Stimulated activated naive CD8-positive, alpha-beta T cell treated with anti-CD3 and anti-CD28 coated beads, Interleukin-15, Interleukin-2, amounts not matched to agents 100 ng/mL and 50 ng/mL, for 24 hours (primary cell): ENCODE measurements around the gene TRPV4.
"Not testable (repeated sequence)": the region's sequence is repeated elsewhere in the genome, so short reads cannot be mapped to it uniquely, and the experiment has no call there.

ENCODE experiments used
- H3K27ac Mint-ChIP-seq: one replicate; pipeline ENCODE4 v1.8.0; 2021; ENCODE audit warnings: mild to moderate bottlenecking, mixed read lengths
- H3K27me3 Mint-ChIP-seq: one replicate; pipeline ENCODE4 v1.8.0; 2021; ENCODE audit warnings: mixed read lengths
- H3K36me3 Mint-ChIP-seq: one replicate; pipeline ENCODE4 v1.8.0; 2021; ENCODE audit warnings: low read depth, mixed read lengths
- H3K4me1 Mint-ChIP-seq: one replicate; pipeline ENCODE4 v1.8.0; 2021; ENCODE audit warnings: low read depth, mixed read lengths
- H3K4me3 Mint-ChIP-seq: one replicate; pipeline ENCODE4 v1.8.0; 2021; ENCODE audit warnings: mild to moderate bottlenecking, mixed read lengths
- H3K9me3 Mint-ChIP-seq: one replicate; pipeline ENCODE4 v1.8.0; 2021; ENCODE audit warnings: mixed read lengths

TRPV4 gene

GRCh38 chr12:109868182-109869051 lies 35.2 kb upstream of the TRPV4 start:
- H3K9me3 Mint-ChIP-seq, result no peaks in the 10 kb centered on the region
- H3K4me1 Mint-ChIP-seq, result peaks cover 23% of the 10 kb centered on the region
- no peaks in the 10 kb centered on the region for H3K27me3 Mint-ChIP-seq
- H3K4me3 Mint-ChIP-seq, result no peak overlapping the region
- H3K36me3 Mint-ChIP-seq, result peaks cover 13% of the 10 kb centered on the region
- no peak overlapping the region for H3K27ac Mint-ChIP-seq

- Mint-ChIP-seq H3K9me3 (no peaks in the 10 kb centered on the region), H3K4me1 (peaks cover 12% of the 10 kb centered on the region), H3K36me3 (peaks cover 6% of the 10 kb centered on the region), H3K4me3 (no peak overlapping the region), H3K27me3 (no peaks in the 10 kb centered on the region), H3K27ac (peak overlapping the region; percentile 36)
Observed at GRCh38 chr12:109864916-109865315, 31.7 kb upstream of the TRPV4 start.

DNA sequence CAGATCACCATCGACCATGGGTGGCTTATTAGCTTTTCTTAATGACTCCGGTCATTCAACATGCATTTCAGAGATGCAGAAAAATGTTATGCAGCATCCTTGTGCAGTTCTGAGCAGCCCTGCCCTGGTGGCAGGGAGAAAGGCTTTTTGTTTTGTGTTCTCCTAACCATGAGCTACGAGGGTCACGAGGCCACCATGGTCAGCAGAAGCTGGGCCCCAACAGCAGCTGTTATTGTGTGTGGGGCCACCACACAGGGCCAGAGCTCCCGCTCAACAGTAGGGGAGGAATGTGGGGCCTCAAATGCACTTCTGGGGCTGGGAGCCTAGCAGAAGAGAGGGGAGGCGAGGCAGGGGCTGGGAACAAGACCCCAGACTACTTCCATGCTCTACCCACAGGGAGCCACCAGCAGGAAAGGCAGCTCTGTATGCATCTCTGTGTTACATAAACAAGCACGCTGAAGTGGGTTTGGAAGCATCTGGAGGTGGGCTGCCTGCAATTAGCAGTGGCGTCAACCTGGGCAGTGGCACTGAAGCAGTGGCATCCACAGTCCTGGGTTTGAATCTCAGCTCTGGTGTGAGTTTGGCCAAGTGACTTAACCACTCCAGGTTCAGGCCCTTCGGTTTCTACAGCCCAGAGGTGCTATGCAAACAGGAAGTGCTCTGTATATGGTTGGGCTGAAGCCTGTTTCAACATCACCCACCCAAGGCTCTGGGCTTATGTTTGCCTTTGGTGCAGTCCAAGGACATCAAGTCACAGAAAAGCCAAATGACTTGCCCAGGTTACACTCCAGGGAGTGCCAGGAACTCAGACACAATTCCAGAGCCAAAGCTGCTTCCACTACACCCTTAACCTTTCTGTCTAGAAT lies 30.9 kb upstream of the TRPV4 start:
- Mint-ChIP-seq H3K9me3 (no peaks in the 10 kb centered on the region), H3K4me3 (no peak overlapping the region), H3K36me3 (peaks cover 6% of the 10 kb centered on the region), H3K27ac (no peak overlapping the region), H3K4me1 (peaks cover 12% of the 10 kb centered on the region), H3K27me3 (no peaks in the 10 kb centered on the region)

DNA sequence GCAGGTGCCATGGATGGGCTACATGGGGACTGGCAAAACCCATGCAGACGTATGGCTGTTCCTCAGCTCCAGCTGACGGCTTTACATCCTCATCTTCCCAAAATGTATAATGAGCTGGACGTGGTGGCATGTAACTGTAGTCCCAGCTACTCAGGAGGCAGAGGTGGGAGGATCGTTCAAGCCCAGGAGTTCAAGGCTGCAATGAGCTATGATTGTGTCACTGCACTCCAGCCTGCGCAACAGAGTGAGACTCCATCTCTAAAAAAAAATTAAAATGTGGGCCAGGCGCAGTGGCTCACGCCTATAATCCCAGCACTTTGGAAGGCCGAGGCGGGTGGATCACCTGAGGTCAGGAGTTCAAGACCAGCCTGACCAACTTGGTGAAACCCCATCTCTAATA lies 29.3 kb upstream of the TRPV4 start:
- not testable (repeated sequence) for H3K9me3 Mint-ChIP-seq, H3K27ac Mint-ChIP-seq, H3K4me3 Mint-ChIP-seq, H3K36me3 Mint-ChIP-seq, H3K4me1 Mint-ChIP-seq, H3K27me3 Mint-ChIP-seq

- H3K4me3 Mint-ChIP-seq, result no peak overlapping the region
- peaks cover 5% of the 10 kb centered on the region for H3K36me3 Mint-ChIP-seq
- no peaks in the 10 kb centered on the region for H3K27me3 Mint-ChIP-seq
- no peak overlapping the region for H3K27ac Mint-ChIP-seq
- H3K9me3 Mint-ChIP-seq, result no peaks in the 10 kb centered on the region
- peaks cover 6% of the 10 kb centered on the region for H3K4me1 Mint-ChIP-seq
Observed at GRCh38 chr12:109861689-109862314, 28.6 kb upstream of the TRPV4 start.

GRCh38 chr12:109860977-109861376 lies 27.8 kb upstream of the TRPV4 start:
- Mint-ChIP-seq H3K36me3 (peaks cover 5% of the 10 kb centered on the region), H3K27ac (no peak overlapping the region), H3K27me3 (no peaks in the 10 kb centered on the region), H3K4me1 (peaks cover 6% of the 10 kb centered on the region), H3K9me3 (no peaks in the 10 kb centered on the region), H3K4me3 (no peak overlapping the region)

GRCh38 chr12:109858764-109859163 lies 25.6 kb upstream of the TRPV4 start:
- H3K27me3 Mint-ChIP-seq, result no peaks in the 10 kb centered on the region
- peaks cover 5% of the 10 kb centered on the region for H3K36me3 Mint-ChIP-seq
- H3K27ac Mint-ChIP-seq, result peak overlapping the region; percentile 8
- H3K4me3 Mint-ChIP-seq, result no peak overlapping the region
- no peaks in the 10 kb centered on the region for H3K4me1 Mint-ChIP-seq
- no peaks in the 10 kb centered on the region for H3K9me3 Mint-ChIP-seq

GRCh38 chr12:109857715-109858114 lies 24.5 kb upstream of the TRPV4 start:
- Mint-ChIP-seq H3K27ac (no peak overlapping the region), H3K27me3 (no peaks in the 10 kb centered on the region), H3K36me3 (peaks cover 5% of the 10 kb centered on the region), H3K4me3 (no peak overlapping the region), H3K4me1 (no peaks in the 10 kb centered on the region), H3K9me3 (no peaks in the 10 kb centered on the region)

DNA sequence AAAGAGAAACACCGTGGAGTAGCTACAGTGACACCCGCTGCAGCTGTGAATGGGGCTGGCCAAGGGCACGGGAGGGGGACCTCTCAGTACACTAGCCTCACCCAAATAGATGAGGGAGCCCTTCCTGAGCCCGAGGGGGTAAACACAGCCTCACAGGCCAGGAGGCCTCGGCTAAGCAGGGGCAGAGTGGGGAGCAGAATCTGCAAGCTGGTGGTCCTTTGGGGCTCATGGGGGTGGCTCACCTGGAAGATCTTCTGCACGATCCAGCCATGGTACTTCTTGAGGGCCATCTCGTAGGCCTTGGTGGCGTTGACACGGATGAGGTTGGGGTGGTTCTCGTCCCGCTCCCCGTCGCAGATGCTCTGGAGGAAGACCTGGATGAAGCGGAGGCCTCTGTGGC lies 22.2 kb upstream of the TRPV4 start:
- peaks cover 9% of the 10 kb centered on the region for H3K36me3 Mint-ChIP-seq

DNA sequence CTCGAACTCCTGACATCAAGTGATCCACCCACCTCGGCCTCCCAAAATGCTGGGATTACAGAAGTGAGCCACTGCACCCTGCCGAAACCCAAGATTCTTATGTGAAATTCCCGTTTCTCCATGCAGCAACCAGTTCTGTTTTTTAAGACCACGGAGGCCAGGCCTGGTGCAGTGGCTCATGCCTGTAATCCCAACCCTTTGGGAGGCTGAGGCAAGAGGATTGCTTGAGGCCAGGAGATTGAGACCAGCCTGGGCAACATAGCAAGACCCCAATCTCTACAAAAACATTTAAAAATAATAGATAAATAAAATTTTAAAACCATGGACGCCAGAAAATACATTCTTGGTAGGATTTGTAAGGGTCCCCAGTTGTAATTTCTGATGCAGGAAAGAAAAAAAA lies 17.3 kb upstream of the TRPV4 start:
- not testable (repeated sequence) for H3K9me3 Mint-ChIP-seq, H3K36me3 Mint-ChIP-seq, H3K4me1 Mint-ChIP-seq, H3K27ac Mint-ChIP-seq, H3K27me3 Mint-ChIP-seq, H3K4me3 Mint-ChIP-seq

More for the DNA sequence above, 22.2 kb upstream of the TRPV4 start:
- H3K9me3 Mint-ChIP-seq, result no peaks in the 10 kb centered on the region
- H3K4me1 Mint-ChIP-seq, result no peaks in the 10 kb centered on the region
- H3K27me3 Mint-ChIP-seq, result no peaks in the 10 kb centered on the region
- no peak overlapping the region for H3K27ac Mint-ChIP-seq
- H3K4me3 Mint-ChIP-seq, result no peak overlapping the region

GRCh38 chr12:109847142-109847735 lies 14.0 kb upstream of the TRPV4 start:
- Mint-ChIP-seq H3K4me1 (peaks cover 4% of the 10 kb centered on the region), H3K9me3 (no peaks in the 10 kb centered on the region), H3K27ac (no peak overlapping the region)

GRCh38 chr12:109845824-109846205 lies 12.6 kb upstream of the TRPV4 start:
- H3K9me3 Mint-ChIP-seq, result no peaks in the 10 kb centered on the region
- no peak overlapping the region for H3K27ac Mint-ChIP-seq
- peak overlapping the region; percentile 10 for H3K4me3 Mint-ChIP-seq

More at GRCh38 chr12:109847142-109847735, 14.0 kb upstream of the TRPV4 start:
- Mint-ChIP-seq H3K36me3 (peaks cover 5% of the 10 kb centered on the region), H3K4me3 (no peak overlapping the region), H3K27me3 (no peaks in the 10 kb centered on the region)

DNA sequence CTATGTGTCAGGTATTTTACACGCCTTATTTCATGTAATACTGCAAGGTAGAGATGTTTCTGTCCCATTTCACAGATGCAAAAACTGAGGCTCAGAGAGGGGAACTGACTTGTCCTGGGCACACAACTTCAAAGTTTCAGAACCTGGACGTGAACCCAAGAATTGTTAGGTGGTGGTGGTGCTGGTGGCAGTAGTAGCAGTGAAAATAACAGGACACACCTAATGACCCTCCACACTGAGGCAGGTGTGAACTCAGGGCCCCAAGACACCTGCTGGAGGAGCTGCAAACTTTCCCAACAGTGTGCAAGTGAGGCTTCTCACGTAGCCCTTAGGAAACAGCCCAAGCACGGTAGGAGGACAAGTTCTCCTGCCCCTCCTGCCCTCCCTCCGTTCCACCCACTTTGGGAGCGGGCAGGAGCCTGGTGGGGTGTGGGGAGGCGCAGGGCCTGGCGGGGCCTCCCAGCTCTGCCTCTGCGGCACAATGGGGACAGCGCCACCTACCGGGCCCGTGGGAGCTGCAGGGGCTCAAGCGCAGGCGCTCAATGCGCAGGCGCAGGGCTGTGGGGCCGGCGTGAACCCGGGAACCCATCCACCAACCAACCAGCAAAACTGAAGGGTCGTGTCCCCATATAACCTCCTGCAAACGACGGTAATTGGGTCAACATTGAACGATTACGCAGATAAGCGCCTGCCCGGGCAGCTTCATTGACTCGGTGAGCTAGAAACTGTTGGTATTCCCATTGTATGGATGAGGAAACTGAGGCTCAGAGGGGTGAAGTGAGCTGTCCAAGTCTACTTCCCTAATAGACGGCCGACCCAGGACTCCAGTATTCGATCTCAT lies 12.0 kb upstream of the TRPV4 start:
- no peaks in the 10 kb centered on the region for H3K27me3 Mint-ChIP-seq
- no peaks in the 10 kb centered on the region for H3K36me3 Mint-ChIP-seq
- H3K9me3 Mint-ChIP-seq, result no peaks in the 10 kb centered on the region
- H3K4me1 Mint-ChIP-seq, result peaks cover 4% of the 10 kb centered on the region
- H3K4me3 Mint-ChIP-seq, result peak overlapping the region; percentile 10
- no peak overlapping the region for H3K27ac Mint-ChIP-seq

More at GRCh38 chr12:109845824-109846205, 12.6 kb upstream of the TRPV4 start:
- Mint-ChIP-seq H3K27me3 (no peaks in the 10 kb centered on the region), H3K36me3 (no peaks in the 10 kb centered on the region), H3K4me1 (peaks cover 4% of the 10 kb centered on the region)

DNA sequence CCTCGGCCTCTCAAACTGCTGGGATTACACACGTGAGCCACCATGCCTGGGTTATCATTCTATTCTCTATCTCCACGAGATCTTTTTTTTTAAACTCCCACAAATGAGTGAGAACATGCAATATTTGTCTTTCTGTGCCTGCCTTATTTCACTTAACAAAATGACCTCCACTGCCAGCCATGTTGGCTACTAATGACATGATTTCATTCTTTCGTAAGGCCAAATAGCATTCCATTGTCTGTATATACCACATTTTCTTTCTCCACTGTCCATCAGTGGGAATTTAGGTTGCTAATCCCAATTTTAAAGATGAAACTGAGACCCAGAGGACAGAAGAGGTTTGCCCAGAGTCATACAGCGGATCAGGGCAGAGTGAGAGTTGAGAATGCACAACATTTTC lies 10.9 kb upstream of the TRPV4 start:
- H3K4me3 Mint-ChIP-seq, result no peak overlapping the region
- peaks cover 4% of the 10 kb centered on the region for H3K4me1 Mint-ChIP-seq
- H3K36me3 Mint-ChIP-seq, result no peaks in the 10 kb centered on the region
- H3K27me3 Mint-ChIP-seq, result no peaks in the 10 kb centered on the region
- no peaks in the 10 kb centered on the region for H3K9me3 Mint-ChIP-seq
- H3K27ac Mint-ChIP-seq, result no peak overlapping the region
